HG03175 (cell line): ENCODE measurements around the gene RBM7.

Experiments used
- ATAC-seq: cut with Tn5 transposase; IDR thresholded peaks from one replicate; pipeline ENCODE4 v1.9.1; 2021; ENCODE audit warnings: mild to moderate bottlenecking, moderate library complexity; ENCODE audit not compliant: unreplicated experiment

The RBM7 gene

DNA sequence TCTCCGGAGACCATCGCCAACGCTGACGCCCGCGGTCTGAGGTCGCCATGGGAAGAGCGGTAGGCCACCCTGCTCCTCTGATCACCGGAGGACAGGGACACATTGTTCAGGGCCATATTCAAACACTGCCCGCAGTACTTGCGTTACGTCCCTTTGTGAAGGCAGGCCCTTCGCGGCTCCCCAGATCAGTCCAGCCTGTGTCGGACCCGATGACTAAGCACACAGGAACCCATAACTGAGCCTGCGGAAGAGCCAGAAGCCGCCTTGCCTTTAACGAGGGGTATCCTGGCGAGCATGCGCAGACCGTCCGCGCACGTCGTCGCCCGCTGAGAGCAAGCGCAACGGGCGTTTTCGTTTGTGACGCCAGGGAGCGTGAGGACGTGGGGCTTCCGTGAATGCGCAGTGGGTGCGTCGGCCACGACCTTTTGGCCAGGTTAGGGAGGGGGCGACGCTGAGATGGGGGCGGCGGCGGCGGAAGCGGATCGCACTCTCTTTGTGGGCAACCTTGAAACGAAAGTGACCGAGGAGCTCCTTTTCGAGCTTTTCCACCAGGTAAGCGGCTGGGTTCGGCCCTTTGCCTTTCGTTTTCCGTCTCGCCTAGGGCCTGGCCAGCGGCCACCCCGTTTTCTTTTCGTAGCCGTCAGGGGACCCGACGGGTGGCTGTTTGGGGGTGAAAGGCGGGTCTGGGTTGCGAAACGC is at the start of gene RBM7, which contains the start of gene C11orf71:
RBM7 (plus strand) TSS at position 451 of the 699 bp plus-strand sequence; CDS start at position 457, 6 bp downstream.
C11orf71 (minus strand) TSS at position 296 of the 699 bp plus-strand sequence; CDS start at position 116, 180 bp downstream.
- ATAC-seq, result peak; percentile 96

DNA sequence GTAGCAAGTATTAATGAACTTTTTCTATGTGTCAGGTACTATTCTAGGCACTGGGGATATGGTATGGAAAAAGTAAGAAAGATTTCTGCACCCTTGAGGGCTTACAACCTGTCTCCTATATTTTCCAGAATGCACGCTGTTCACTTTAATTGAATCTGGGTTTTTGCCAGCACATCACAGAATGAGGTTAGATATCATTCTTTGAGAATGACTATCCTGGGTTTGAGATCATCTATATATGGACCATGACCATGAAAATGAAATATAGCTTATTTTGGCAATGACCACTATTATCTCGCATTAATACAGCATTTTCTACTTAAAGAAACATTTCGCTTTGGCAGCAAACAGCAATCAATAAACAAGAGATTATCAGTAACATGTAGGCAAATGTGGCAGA is 47.0 kb upstream of the RBM7 start:
- ATAC-seq, result no peak

- ATAC-seq, result no peak
These were observed 46.4 kb upstream of the RBM7 start for GRCh38 chr11:114354076-114354475.

DNA sequence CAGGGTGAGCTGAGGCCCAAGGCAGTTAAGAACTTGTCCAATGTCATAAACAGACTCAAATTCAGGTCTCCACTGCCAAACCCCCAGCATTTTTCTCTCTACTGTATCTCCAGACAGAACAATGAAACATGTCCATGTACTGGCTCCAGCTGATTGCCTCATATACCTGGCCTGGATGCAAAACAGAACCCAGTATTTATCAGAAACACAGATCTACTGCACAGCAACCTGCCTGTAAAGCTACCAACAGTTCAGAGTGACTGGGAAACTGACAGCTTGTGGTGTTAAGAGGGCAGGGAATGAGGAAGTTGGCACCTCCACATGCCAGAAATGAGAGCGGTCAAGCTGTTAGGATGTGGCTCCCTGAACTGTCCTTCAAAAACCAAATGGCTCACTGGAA is 41.8 kb upstream of the RBM7 start:
- no peak for ATAC-seq

DNA sequence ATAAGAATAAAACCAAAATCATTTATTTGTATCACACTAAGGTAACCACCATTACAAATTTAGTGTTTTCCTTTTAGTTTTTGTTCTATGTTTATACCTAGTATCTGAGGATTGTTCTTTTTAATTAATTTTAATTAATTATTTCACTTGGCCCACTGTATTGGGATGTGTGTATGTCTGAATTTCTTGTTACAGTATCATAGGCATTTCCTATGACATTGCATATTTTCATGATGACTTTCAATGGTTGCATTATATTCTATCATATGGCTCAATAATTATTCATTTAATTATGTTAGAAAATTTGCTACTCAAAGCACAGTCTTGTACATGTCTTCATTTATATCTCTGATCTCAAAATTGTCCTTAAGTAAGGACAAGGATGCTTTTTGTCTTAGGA is 41.1 kb upstream of the RBM7 start:
- ATAC-seq, result no peak

GRCh38 chr11:114362326-114362725 is 38.1 kb upstream of the RBM7 start:
- no peak for ATAC-seq

DNA sequence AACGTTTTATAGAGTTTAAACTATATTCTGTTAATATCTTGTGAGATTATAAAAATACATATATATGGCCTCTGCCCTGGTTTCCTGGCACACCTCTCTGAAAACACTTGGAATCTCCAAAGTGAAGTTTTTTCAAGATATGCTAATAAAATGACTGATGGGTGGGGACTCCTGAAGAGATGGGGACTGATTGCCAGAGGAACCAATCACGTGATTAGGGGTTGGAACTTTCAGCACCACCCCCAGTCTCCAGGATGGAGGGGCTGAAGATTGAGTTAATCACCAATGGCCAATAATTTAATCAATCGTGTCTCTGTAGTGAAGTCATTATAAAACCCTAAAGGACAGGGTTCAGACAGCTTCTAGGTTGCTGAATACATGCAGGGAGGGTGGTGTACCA is 37.5 kb upstream of the RBM7 start:
- no peak for ATAC-seq

DNA sequence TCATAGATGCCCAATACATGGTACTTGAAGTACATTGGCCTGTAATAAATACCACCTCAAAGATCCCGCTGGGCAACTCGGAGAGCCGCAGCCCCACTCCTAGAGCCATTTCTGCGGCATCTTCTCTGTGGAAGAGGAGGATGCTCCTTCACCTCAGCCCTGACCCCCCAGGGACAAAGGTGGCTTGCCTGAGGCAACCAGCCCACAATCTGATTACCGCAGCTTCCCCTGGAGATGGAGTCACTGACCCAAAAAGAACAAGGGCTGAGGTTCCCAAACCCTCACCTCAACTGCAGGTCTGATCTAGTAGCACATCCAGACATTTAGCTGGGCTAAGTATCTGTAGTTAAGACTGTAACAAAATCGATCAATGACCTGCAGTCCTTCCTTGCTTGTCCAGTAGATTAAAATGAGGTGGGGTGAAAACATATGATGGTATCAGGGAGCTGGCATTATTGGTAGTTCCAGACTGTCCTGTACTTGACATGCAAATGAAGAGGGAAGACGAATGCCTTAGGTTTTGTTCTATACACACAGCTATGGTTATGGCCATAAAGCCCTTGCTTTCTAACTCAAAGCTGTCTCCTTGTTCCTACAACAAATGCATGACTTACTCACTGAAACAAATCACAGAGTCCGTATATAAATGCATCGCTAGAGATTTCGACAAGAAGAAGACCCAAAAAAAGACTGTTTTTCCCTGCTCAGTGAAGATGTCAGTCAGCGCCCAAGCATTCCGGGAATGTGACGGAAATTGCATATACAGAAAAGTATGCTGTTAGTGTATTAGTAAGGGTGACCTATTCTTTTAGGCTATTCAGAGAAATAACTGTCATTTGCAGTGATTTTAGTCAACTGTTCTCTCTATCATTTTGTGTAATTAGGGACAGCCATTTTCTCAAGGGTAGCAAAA is 33.9 kb upstream of the RBM7 start:
- ATAC-seq, result no peak

DNA sequence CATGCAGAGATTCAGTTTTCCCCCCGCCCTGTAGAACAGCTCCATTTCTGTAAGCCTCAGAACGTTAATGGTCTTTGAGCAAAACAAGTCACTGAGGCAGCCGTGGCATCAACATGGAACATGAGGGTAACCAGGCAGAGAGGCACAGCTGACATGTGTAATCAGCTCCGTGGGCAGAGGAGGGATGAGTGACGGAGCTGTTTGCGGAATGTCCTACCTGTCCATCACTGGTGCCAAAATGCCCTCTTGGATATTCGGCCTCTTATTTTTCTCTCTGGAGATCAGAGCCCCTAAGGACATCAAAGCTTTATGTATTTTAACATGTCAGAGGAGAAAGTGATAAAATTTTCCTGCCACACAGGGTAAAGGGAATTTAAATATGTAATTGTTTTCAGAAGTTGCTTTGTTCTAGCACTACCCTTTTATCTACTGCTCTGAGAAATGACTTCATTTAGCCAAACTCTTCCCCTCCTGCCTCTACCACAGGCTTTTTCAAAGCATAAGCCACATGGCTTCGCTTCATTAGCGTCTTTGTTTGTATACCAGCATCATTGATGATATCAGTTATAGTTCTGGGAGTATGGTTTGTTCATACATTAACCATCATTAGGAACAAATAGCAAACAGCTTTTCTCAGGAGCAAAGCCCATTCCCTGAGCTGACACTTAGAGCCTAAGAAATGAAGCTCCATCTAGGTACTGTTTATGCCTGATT is 33.1 kb upstream of the RBM7 start:
- ATAC-seq, result no peak

- no peak for ATAC-seq
These were observed 31.4 kb upstream of the RBM7 start for GRCh38 chr11:114368918-114369680.

DNA sequence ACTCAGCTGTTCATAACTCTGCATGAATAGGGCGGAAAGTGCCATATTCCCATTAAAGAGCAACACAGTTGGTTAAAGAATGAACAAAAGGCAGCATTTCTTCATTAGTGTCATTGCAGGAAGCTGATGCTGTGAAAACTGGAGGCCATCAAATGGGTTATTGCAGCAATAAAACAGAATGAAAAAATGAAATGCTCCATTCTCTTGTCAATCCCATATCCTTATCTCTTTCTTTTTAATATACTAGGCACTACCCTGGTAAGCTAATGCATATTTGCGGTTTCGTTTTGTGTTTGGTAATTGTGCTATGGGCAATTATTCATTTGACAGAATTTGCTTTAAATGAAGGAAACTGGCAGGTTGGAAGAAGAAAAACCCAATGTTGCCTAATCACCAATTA is 25.4 kb upstream of the RBM7 start:
- ATAC-seq, result no peak

- no peak for ATAC-seq
These were observed 22.7 kb upstream of the RBM7 start for GRCh38 chr11:114377612-114378267.

GRCh38 chr11:114379394-114380069 is 20.9 kb upstream of the RBM7 start:
- no peak for ATAC-seq

GRCh38 chr11:114382509-114382908 is 18.0 kb upstream of the RBM7 start:
- ATAC-seq, result no peak

DNA sequence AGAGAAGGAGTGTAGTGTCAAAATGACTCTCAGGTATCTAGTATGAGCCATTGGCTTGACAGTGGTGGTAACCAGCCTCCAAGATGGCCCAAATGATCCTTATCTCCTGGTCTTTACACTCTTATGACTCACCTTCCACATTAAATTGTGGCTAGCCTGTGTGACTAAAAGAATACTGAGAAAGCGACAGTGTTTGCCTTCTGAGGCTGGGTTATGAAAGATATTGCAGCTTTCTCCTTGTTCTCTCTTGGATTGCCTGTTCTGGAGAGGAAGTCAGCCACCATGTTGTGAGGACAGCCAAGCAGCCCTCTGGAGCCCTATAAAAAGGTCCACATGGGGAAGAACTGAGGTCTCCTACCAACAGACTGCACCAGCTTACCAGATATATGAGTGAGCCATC is 16.0 kb upstream of the RBM7 start:
- ATAC-seq, result no peak

DNA sequence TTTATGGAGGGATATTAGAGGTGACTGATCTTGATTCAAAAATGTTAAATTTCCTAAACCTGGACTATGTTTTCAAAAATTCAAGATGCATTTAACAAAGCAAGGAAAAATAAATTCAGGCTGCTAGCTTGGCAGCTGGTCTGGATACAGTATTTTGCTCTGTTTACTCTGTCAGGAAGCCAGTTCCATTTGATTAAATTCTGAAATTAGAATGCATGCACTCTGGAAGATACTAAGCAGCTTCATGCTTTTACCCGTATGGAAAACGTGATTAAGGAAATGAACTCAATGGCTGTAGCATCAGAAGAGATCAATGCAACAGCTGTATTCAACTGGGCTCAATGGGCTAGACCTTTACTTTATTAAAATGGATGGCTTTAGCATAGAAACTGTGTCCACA is 14.3 kb upstream of the RBM7 start:
- no peak for ATAC-seq

- no peak for ATAC-seq
These were observed 13.9 kb upstream of the RBM7 start for GRCh38 chr11:114386545-114386944.

DNA sequence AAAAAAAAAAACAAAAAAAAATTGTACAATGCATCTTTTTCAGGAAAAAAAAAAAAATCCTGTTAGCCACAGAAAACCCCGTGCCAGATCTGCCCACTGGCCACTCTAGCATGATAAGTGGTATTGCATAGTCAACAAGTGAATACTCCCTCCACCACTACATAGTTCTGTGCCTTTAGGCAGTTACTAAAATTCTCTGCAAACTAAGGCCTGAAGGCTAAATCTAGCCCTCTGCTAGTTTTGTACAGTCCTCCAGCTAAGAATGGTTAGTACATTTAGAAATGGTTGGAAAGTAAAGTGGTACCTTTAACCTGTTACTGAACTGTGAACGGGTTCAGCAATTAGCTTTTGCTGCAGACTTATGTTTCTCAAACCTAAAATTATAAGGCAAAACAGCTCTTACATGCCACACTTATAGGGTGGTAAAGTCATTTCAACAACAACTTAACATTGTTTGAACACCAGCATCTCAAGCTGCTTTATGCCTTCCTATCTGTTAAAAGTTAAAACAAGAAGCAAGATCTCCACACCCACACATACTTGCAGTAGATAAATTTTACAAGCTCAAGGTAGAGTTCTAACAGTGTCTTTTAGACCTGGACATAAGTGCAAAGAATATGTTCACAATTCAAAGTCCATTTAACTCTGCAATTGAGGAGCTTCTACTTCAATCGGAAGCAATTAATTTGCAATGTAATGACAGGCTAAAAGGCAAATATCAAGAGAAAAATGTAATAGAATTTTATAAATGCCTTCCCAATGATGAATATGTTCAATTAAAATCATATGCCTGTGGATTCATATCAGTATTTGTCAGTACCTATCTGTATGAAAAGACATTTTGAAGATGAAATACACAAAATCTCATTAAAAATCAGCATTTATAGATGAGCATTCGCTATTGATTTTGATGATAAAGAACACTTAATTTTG is 7.5 kb upstream of the RBM7 start:
- ATAC-seq, result no peak
